Activated CD4-positive, alpha-beta T cell treated with anti-CD3 and anti-CD28 coated beads, Interleukin-2, amount 10 ng/mL, durations not matched to agents 24 days and 14 days (primary cell): ENCODE measurements around the gene CALN1. TPM values are rescaled to one million over a fixed set of nuclear protein-coding genes. Genes with fewer than 3 reads are reported as not detected.
A peak's percentile ranks its signal among the peaks of the same experiment; 100 is the strongest.
"Not testable (repeated sequence)": the region's sequence is repeated elsewhere in the genome, so short reads cannot be mapped to it uniquely, and the experiment has no call there.

Source experiments
- DNase-seq: peaks from one replicate; pipeline ENCODE4 v3.0.0; 2022
- H3K27ac Mint-ChIP-seq: one replicate; pipeline ENCODE4 v1.8.0; 2022; ENCODE audit warnings: mild to moderate bottlenecking, mixed read lengths
- H3K27me3 Mint-ChIP-seq: one replicate; pipeline ENCODE4 v1.8.0; 2022; ENCODE audit warnings: mixed read lengths
- H3K36me3 Mint-ChIP-seq: one replicate; pipeline ENCODE4 v1.8.0; 2022; ENCODE audit warnings: low read depth, mild to moderate bottlenecking, mixed read lengths
- H3K4me1 Mint-ChIP-seq: one replicate; pipeline ENCODE4 v1.8.0; 2021; ENCODE audit warnings: mixed read lengths
- H3K4me3 Mint-ChIP-seq: one replicate; pipeline ENCODE4 v1.8.0; 2022; ENCODE audit warnings: mild to moderate bottlenecking, moderate library complexity, mixed read lengths
- H3K9me3 Mint-ChIP-seq: one replicate; pipeline ENCODE4 v1.8.0; 2021; ENCODE audit warnings: mixed read lengths
- intact Hi-C: fragments of 100-400 bp; cut with micrococcal nuclease; formaldehyde crosslinking; loops from one replicate; pipeline ENCODE4 v1.15.1; 2023
- total RNA-seq: library from RNA; stranded (reverse); gene quantifications from 2 replicates; pipeline ENCODE4 v1.2.3, GENCODE V29; 2022

CALN1 gene
- total RNA-seq, 1 donor from 2014 or later = not detected

- no peak for DNase-seq
- H3K36me3 Mint-ChIP-seq = no peaks in the 10 kb centered on the region
- H3K4me3 Mint-ChIP-seq = no peak overlapping the region
- no peaks in the 10 kb centered on the region for H3K27me3 Mint-ChIP-seq
- no peaks in the 10 kb centered on the region for H3K4me1 Mint-ChIP-seq
- no peaks in the 10 kb centered on the region for H3K9me3 Mint-ChIP-seq
- H3K27ac Mint-ChIP-seq = no peak overlapping the region
- intact Hi-C loops = no loop called here
Measured at GRCh38 chr7:71739520-71740173, 672.5 kb downstream of the CALN1 start.

DNA sequence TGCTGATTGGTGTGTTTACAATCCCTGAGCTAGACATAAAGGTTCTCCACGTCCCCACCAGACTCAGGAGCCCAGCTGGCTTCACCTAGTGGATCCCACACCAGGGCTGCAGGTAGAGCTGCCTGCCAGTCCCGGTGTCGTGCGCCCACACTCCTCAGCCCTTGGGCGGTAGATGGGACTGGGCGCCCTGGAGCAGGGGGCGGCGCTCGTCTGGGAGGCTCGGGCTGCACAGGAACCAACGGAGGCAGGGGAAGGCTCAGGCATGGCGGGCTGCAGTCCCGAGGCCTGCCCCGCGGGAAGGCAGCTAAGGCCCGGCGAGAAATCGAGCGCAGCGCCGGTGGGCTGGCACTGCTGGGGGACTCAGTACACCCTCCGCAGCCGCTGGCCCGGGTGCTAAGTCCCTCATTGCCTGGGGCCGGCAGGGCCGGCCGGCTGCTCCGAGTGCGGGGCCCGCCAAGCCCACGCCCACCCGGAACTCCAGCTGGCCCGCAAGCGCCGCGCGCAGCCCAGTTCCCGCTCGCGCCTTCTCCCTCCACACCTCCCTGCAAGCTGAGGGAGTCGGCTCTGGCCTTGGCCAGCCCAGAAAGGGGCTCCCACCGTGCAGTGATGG, 674.1 kb downstream of the CALN1 start:
- DNase-seq, H3K27ac Mint-ChIP-seq, H3K36me3 Mint-ChIP-seq, intact Hi-C loops, H3K27me3 Mint-ChIP-seq, H3K4me1 Mint-ChIP-seq, H3K9me3 Mint-ChIP-seq, H3K4me3 Mint-ChIP-seq: not testable (repeated sequence)

DNA sequence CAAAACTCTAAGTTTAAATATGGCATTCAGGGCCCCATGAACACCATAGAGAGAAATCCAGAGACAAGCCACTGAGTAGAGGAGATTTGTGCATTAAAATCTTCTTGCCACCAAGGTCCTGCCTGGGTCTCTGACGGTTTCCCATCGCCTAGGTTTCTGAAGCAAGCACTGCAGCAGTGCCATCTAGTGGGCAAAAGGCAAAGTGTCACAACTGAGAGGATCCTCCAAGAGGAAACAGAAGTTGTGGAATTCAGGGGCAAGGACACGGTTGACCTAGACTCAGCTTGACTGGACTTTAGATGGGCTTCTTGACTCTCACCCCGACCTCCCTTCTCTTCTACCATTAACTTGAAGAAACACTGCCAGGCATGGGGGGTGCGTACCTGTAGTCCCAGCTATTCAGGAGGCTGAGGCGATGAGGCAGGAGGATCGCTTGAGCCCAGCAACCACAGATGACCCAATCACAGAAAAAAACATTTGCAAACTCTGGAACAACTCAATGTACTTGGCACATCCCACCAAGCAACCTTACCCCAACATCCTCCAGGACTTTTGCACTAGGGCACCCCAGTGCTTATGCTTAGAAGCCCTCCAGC, 676.1 kb downstream of the CALN1 start:
- Mint-ChIP-seq H3K36me3 (no peaks in the 10 kb centered on the region), H3K4me3 (no peak overlapping the region), H3K27ac (no peak overlapping the region), H3K4me1 (no peaks in the 10 kb centered on the region), H3K27me3 (no peaks in the 10 kb centered on the region), H3K9me3 (no peaks in the 10 kb centered on the region)
- intact Hi-C loops = no loop called here
- peak; percentile 82 for DNase-seq

- Mint-ChIP-seq H3K4me3 (no peak overlapping the region), H3K9me3 (no peaks in the 10 kb centered on the region), H3K27me3 (no peaks in the 10 kb centered on the region), H3K4me1 (no peaks in the 10 kb centered on the region), H3K27ac (no peak overlapping the region), H3K36me3 (no peaks in the 10 kb centered on the region)
- intact Hi-C loops = loop anchor here (1.0 to 2.0 kb wide), 2 partner anchors 876 to 904 kb away; no protein-coding TSS in a partner anchor
- DNase-seq = peak; percentile 86
Measured at GRCh38 chr7:71733107-71733870, 678.8 kb downstream of the CALN1 start.

DNA sequence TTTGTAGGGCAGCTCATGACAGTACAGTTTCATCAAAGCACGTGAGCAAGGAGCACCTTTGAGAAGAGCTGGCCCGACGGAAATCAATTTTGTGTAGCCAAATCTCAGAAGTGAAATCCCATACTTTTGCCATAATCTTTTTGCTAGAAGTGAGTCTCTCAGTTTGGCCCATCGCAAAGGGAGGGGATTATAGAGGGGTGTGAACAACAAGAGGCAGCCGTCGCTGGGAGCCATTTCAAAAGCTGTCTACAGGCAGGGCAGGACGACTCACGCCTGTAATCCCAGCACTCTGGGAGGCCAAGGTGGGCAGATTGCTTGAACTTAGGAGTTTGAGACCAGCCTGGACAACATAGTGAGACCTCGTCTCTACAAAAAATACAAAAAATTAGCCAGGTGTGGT, 680.4 kb downstream of the CALN1 start:
- Mint-ChIP-seq H3K4me1 (no peaks in the 10 kb centered on the region), H3K27ac (no peak overlapping the region), H3K36me3 (no peaks in the 10 kb centered on the region), H3K9me3 (no peaks in the 10 kb centered on the region), H3K4me3 (no peak overlapping the region), H3K27me3 (no peaks in the 10 kb centered on the region)
- intact Hi-C loops = loop anchor here (2.0 kb wide), 1 partner anchor 875 kb away; no protein-coding TSS in a partner anchor
- DNase-seq = no peak
